ENCODE results near the gene H2AZ1.
"Not testable (repeated sequence)": the region's sequence is repeated elsewhere in the genome, so short reads cannot be mapped to it uniquely, and the experiment has no call there.

Gene H2AZ1

GRCh38 chr4:99949999-99950912, at the start of gene H2AZ1:
Gene H2AZ1, minus strand, starts transcription at chr4:99950275. Its CDS starts 105 bp downstream, at chr4:99950170.
- DNase-seq: peak; percentile 90 to 93

GRCh38 chr4:99998062-99998867, 48.2 kb upstream of the H2AZ1 start:
- no peak for DNase-seq

- DNase-seq: no peak
Measured at GRCh38 chr4:99991741-99992140, 41.7 kb upstream of the H2AZ1 start.

GRCh38 chr4:99987681-99988080, 37.6 kb upstream of the H2AZ1 start:
- no peak for DNase-seq

- DNase-seq: no peak
Measured at GRCh38 chr4:99986792-99987191, 36.7 kb upstream of the H2AZ1 start.

- no peak for DNase-seq
Measured at GRCh38 chr4:99983289-99983943, 33.3 kb upstream of the H2AZ1 start.

GRCh38 chr4:99979872-99980271, 29.8 kb upstream of the H2AZ1 start:
- no peak for DNase-seq

GRCh38 chr4:99971453-99972111, 21.5 kb upstream of the H2AZ1 start:
- DNase-seq: no peak

- DNase-seq: no peak
Measured at GRCh38 chr4:99968330-99968729, 18.3 kb upstream of the H2AZ1 start.

- DNase-seq: no peak
Measured at GRCh38 chr4:99966692-99967091, 16.6 kb upstream of the H2AZ1 start.

GRCh38 chr4:99965674-99966350, 15.7 kb upstream of the H2AZ1 start:
- no peak for DNase-seq

- no peak for DNase-seq
Measured at GRCh38 chr4:99965173-99965572, 15.1 kb upstream of the H2AZ1 start.

- no peak for DNase-seq
Measured at GRCh38 chr4:99961711-99962110, 11.6 kb upstream of the H2AZ1 start.

- DNase-seq: no peak
Measured at GRCh38 chr4:99960648-99961047, 10.6 kb upstream of the H2AZ1 start.

- not testable (repeated sequence) for DNase-seq
Measured at GRCh38 chr4:99958207-99958606, 8.1 kb upstream of the H2AZ1 start.

- no peak for DNase-seq
Measured at GRCh38 chr4:99950913-99951254, 809 bp upstream of the H2AZ1 start.

- peak; percentile 72 to 75 for DNase-seq
Measured at GRCh38 chr4:99949034-99949998, 759 bp downstream of the H2AZ1 start.

GRCh38 chr4:99947608-99948007, 2.5 kb downstream of the H2AZ1 start:
- DNase-seq: no peak

- DNase-seq: no peak
Measured at GRCh38 chr4:99947190-99947578, 2.9 kb downstream of the H2AZ1 start.

GRCh38 chr4:99946356-99947189, 3.5 kb downstream of the H2AZ1 start, which contains the start of gene DNAJB14:
Gene DNAJB14, minus strand, starts transcription at chr4:99946618. Its CDS starts 47 bp downstream, at chr4:99946571.
- peak; percentile 11 to 22 for DNase-seq
